Transverse colon (tissue), 4 donors: ENCODE measurements around the gene TSG101. TPM values are rescaled to one million over a fixed set of nuclear protein-coding genes. Genes with fewer than 3 reads are reported as not detected.

ENCODE experiments used
- DNase-seq: peaks from one replicate; pipeline ENCODE4 v3.0.0-alpha.2; 2019
- H3K27ac ChIP-seq, 4 donors: fragments of 200-600 bp; sonication (generic); 2 replicates each; pipeline ENCODE4 v1.5.1; 2016 to 2018; ENCODE audit warnings: inconsistent platforms in 4 of 4
- H3K27me3 ChIP-seq: fragments of 200-600 bp; sonication (generic); 2 replicates; pipeline ENCODE4 v1.5.1; 2017; ENCODE audit warnings: inconsistent platforms
- H3K36me3 ChIP-seq, 4 donors: fragments of 200-600 bp; sonication (generic); 2 replicates each; pipeline ENCODE4 v1.5.1; 2017 to 2019; ENCODE audit warnings: inconsistent platforms in 4 of 4
- H3K4me1 ChIP-seq, 4 donors: fragments of 200-600 bp; sonication (generic); 2 replicates each; pipeline ENCODE4 v1.5.1; 2017 to 2020; ENCODE audit warnings: inconsistent platforms in 4 of 4
- H3K4me3 ChIP-seq, 4 donors: fragments of 200-600 bp; sonication (generic); 1 replicate in 1 of 4; 2 replicates in 3 of 4; pipeline versions ENCODE4 v1.5.1 to v1.6.1; 2017 to 2019; ENCODE audit warnings: inconsistent platforms in 4 of 4
- H3K9me3 ChIP-seq, 2 donors: fragments of 200-600 bp; sonication (generic); 2 replicates each; pipeline ENCODE4 v1.5.1; 2017 to 2019; ENCODE audit warnings: inconsistent platforms in 2 of 2
- EP300 ChIP-seq: sonication (generic); formaldehyde crosslinking; IDR thresholded peaks from one replicate; pipeline ENCODE4 v1.6.1; 2017; ENCODE audit warnings: antibody characterized with exemption, low read depth
- POLR2A ChIP-seq: fragments of 450-650 bp; IDR thresholded peaks from one replicate; pipeline ENCODE4 v1.6.1; 2016; ENCODE audit warnings: antibody characterized with exemption, mild to moderate bottlenecking, moderate library complexity
- POLR2AphosphoS5 ChIP-seq, 3 donors: sonication (generic); formaldehyde crosslinking; IDR thresholded peaks; one replicate each; pipeline ENCODE4 v1.6.1; 2016; ENCODE audit warnings: antibody characterized with exemption in 3 of 3
- WGBS, 2 donors: methylation state at CpG; one replicate each; pipeline ENCODE4 v1.1.5; 2018; ENCODE audit warnings: low coverage in 1 of 2; 5-methylcytosine and 5-hydroxymethylcytosine counted together
- in situ Hi-C, 4 donors: fragments of 200-750 bp; cut with MboI; loops; one replicate each; pipeline versions ENCODE4 v1.15.0 to v1.15.1; 2017; ENCODE audit warnings: low sequenced_read_pairs in 3 of 4, low pct_ligation_motif_present in 1 of 4, low pct_unique_long_range_greater_than_20kb in 1 of 4
- intact Hi-C: fragments of 100-400 bp; cut with DNase I; formaldehyde crosslinking; loops from one replicate; pipeline ENCODE4 v1.15.1; 2023; ENCODE audit warnings: low total_unique reads
- total RNA-seq, 4 donors: library from RNA; depleted of rRNA; stranded (reverse); fragments of >200 nt; gene quantifications; one replicate each; pipeline ENCODE4 v1.1.0, GENCODE V29; 2016
- TF ChIP-seq, protein P1 (sequence below), 5 experiments: fragments of 200-600 bp in 3 of 5; fragments of 450-650 bp in 2 of 5; sonication (generic) in 3 of 5; IDR thresholded peaks; 1 replicate in 2 of 5; 2 replicates in 3 of 5; pipeline ENCODE4 v1.5.1; 2016 to 2017; ENCODE audit warnings: antibody characterized with exemption in 5 of 5, inconsistent platforms in 3 of 5, mild to moderate bottlenecking in 2 of 5, moderate library complexity in 1 of 5

Gene TSG101, protein sequence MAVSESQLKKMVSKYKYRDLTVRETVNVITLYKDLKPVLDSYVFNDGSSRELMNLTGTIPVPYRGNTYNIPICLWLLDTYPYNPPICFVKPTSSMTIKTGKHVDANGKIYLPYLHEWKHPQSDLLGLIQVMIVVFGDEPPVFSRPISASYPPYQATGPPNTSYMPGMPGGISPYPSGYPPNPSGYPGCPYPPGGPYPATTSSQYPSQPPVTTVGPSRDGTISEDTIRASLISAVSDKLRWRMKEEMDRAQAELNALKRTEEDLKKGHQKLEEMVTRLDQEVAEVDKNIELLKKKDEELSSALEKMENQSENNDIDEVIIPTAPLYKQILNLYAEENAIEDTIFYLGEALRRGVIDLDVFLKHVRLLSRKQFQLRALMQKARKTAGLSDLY
- 10 to 100 TPM; 32.2 to 95.8 (median 81.2) TPM for total RNA-seq

DNA sequence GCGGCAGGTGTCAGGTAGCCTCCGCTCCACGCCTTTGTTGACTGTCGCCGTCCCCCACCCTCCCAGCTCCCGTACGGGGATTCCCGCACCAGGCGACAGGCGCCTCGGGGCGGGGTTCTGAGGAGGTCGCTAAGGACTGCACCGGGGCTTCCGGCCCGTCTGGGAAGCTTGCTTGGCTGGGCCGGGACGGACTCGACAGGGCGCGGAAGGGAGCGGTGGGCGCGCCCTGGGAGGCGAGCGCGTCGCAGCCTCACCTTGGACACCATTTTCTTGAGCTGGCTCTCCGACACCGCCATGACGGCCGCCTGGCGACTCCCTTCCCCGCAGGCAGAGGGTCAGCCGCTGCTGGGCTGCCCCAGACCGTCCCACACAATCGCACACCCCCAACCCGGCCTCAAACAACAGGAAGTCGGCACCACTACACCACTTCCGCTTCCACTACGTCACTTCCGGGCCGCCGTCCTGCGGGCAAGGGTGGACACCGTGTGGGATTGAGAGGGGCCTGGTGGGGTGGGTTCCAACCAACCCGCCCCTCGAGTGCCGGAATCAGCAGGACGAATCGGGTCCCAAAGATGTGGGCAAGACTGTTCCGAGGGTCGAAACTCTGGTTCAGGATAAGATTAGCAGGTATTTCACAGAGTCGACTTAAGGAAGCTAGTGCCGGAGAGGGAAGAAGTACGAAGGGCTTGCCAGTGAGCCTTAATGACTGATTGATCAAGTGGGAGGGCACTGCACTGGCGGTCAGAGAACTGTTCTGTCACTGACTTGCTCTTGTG is at the start of gene TSG101:
TSG101 (minus strand) TSS at position 422 of the 776 bp plus-strand sequence; CDS start at position 296, 126 bp downstream.
- no peaks in the 10 kb centered on the region for H3K27me3 ChIP-seq
- no peaks in the 10 kb centered on the region for H3K9me3 ChIP-seq
- TF ChIP-seq, protein P1, sequence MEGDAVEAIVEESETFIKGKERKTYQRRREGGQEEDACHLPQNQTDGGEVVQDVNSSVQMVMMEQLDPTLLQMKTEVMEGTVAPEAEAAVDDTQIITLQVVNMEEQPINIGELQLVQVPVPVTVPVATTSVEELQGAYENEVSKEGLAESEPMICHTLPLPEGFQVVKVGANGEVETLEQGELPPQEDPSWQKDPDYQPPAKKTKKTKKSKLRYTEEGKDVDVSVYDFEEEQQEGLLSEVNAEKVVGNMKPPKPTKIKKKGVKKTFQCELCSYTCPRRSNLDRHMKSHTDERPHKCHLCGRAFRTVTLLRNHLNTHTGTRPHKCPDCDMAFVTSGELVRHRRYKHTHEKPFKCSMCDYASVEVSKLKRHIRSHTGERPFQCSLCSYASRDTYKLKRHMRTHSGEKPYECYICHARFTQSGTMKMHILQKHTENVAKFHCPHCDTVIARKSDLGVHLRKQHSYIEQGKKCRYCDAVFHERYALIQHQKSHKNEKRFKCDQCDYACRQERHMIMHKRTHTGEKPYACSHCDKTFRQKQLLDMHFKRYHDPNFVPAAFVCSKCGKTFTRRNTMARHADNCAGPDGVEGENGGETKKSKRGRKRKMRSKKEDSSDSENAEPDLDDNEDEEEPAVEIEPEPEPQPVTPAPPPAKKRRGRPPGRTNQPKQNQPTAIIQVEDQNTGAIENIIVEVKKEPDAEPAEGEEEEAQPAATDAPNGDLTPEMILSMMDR (IDR thresholded peaks at IDR 0.05), result peak in 1 of 5 experiments; percentile 7
- peak; percentile 80 to 95 (median 94) for TF ChIP-seq POLR2AphosphoS5 (IDR thresholded peaks at IDR 0.05)
- TF ChIP-seq POLR2A, result peak; percentile 86
- no peak for TF ChIP-seq EP300
- H3K36me3 ChIP-seq, result no peaks in the 10 kb centered on the region
- H3K4me3 ChIP-seq, result peak within 1 kb of the TSS; percentile 66 to 91 (median 77)
- peaks cover 8 to 43% (median 15%) of the 10 kb centered on the region in 4 donors for H3K4me1 ChIP-seq
- intact Hi-C loops, result loop anchor here (10.0 kb wide), 1 partner anchor 212 kb away; no protein-coding TSS in a partner anchor
- in situ Hi-C loops, result loop anchor here in 3 of 4 donors (10.0 to 25.0 kb wide), 4 partner anchors 111 to 211 kb away; partner anchors contain the start of genes GTF2H1 (in 2 of the 3), HPS5 (in 2 of the 3), LDHA (in 2 of the 3) and IGSF22 (in 1 of the 3)
- DNase-seq, result peak; percentile 92
- WGBS, 2 donors, result 0% methylated on average over 3 to 33 of the region's 57 CpGs
- H3K27ac ChIP-seq, result peak within 1 kb of the TSS; percentile 91 to 98 (median 94)

DNA sequence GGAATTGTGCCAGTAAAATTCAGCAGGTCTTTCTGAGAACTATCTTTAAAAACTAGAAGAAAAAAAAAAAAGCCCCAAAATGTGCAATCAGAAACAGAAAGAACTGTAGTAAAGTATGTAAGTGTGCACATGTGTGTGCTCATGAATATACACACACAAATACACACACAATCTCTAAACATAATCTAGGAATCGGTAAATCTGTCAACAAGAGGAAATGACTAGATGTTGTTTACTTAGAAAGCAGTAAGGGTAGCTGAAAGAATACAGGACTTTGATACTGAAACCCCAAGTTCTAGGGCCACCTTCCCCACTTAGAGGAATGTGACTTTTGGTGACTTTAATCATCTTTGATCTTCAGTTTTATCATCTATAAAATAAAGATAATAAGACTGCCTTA is 48.6 kb upstream of the TSG101 start:
- H3K4me1 ChIP-seq, result peaks cover 0 to 22% (median 4%) of the 10 kb centered on the region in 4 donors
- H3K4me3 ChIP-seq, result no peak overlapping the region
- in situ Hi-C loops (no loop called here), intact Hi-C loops (no loop called here)
- H3K36me3 ChIP-seq, result peaks cover 0 to 23% (median under 1%) of the 10 kb centered on the region in 4 donors
- no peak for DNase-seq
- no peaks in the 10 kb centered on the region for H3K27me3 ChIP-seq
- peak overlapping the region in 3 of 4 donors; percentile 27 to 36 (median 30) for H3K27ac ChIP-seq
- 30 to 42% methylated on average over 1 of the region's 1 CpG for WGBS, 2 donors
- TF ChIP-seq POLR2A, result no peak
- TF ChIP-seq, protein P1 (IDR thresholded peaks at IDR 0.05), result no peak
- no peak for TF ChIP-seq EP300
- TF ChIP-seq POLR2AphosphoS5 (IDR thresholded peaks at IDR 0.05), result no peak
- no peaks in the 10 kb centered on the region for H3K9me3 ChIP-seq

DNA sequence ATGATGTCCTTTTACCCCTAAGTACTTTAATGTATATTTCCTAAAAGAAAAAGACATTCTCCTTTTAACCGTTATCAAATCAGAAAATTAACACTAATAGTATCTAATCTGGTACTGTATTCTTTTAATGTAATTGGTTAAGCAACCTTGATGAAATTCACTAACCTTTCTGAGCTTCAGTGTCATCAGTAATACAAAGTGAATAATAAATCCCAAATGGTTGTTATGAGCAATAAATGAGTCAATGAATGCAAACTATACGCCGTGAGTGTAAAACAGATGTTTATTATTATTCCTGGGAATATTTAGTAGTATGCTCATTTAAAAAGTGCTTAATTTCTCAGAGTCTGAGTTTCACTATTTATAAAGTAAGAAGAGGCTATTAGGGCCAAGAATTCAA is 40.3 kb upstream of the TSG101 start:
- no peaks in the 10 kb centered on the region for H3K9me3 ChIP-seq
- no peak overlapping the region for H3K27ac ChIP-seq
- no peaks in the 10 kb centered on the region for H3K27me3 ChIP-seq
- WGBS, 2 donors, result 89% methylated on average over 3 of the region's 3 CpGs
- H3K36me3 ChIP-seq, result peaks cover 0 to 62% (median 13%) of the 10 kb centered on the region in 4 donors
- no peaks in the 10 kb centered on the region for H3K4me1 ChIP-seq
- no peak for DNase-seq
- intact Hi-C loops, result no loop called here
- TF ChIP-seq EP300, result no peak
- H3K4me3 ChIP-seq, result no peak overlapping the region
- in situ Hi-C loops, result loop anchor here in 1 of 4 donors (25.0 kb wide), 1 partner anchor 170 kb away; the partner anchor contains the start of gene IGSF22

DNA sequence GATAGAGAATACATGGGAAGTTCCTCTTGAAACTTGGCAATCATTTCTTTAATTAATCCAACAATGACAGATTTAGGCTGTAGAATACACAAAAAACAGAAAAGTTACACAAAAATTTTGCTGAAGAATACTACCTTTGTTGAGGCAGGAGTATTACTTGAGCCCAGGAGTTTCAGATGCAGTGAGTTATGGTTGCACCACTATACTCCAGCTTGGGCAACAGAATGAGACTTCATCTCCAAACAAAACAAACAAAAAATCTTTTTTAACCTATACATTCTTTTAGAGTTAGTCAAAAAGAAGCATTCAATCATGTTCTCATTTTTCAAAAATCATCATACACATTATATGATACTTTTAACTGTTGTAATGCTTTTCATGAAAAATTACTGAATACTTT is 39.7 kb upstream of the TSG101 start:
- no peak overlapping the region for H3K4me3 ChIP-seq
- intact Hi-C loops, result no loop called here
- DNase-seq, result no peak
- peaks cover 0 to 62% (median 13%) of the 10 kb centered on the region in 4 donors for H3K36me3 ChIP-seq
- in situ Hi-C loops, result loop anchor here in 1 of 4 donors (25.0 kb wide), 1 partner anchor 171 kb away; the partner anchor contains the start of gene IGSF22
- no peaks in the 10 kb centered on the region for H3K27me3 ChIP-seq
- H3K9me3 ChIP-seq, result no peaks in the 10 kb centered on the region
- TF ChIP-seq EP300, result no peak
- no peak for TF ChIP-seq POLR2A
- no peak for TF ChIP-seq POLR2AphosphoS5 (IDR thresholded peaks at IDR 0.05)
- TF ChIP-seq, protein P1 (IDR thresholded peaks at IDR 0.05), result no peak
- H3K4me1 ChIP-seq, result no peaks in the 10 kb centered on the region
- H3K27ac ChIP-seq, result no peak overlapping the region
